Sigmoid colon (tissue), 7 donors: ENCODE measurements around the gene CRELD2. TPM values are rescaled to one million over a fixed set of nuclear protein-coding genes. Genes with fewer than 3 reads are reported as not detected.

Source experiments
- DNase-seq: peaks from one replicate; pipeline ENCODE4 v3.0.0-alpha.2; 2019
- H3K27ac ChIP-seq, 4 donors: fragments of 200-600 bp; sonication (generic); one replicate each; pipeline ENCODE4 v1.5.1; 2016 to 2019; ENCODE audit warnings: mild to moderate bottlenecking in 1 of 4
- H3K27me3 ChIP-seq, 3 donors: fragments of 200-600 bp; sonication (generic); one replicate each; pipeline ENCODE4 v1.5.1; 2019; ENCODE audit warnings: mild to moderate bottlenecking in 1 of 3
- H3K36me3 ChIP-seq, 4 donors: fragments of 200-600 bp; sonication (generic); one replicate each; pipeline ENCODE4 v1.5.1; 2016 to 2019
- H3K4me1 ChIP-seq, 4 donors: fragments of 200-600 bp; sonication (generic); one replicate each; pipeline ENCODE4 v1.5.1; 2017 to 2019
- H3K4me3 ChIP-seq, 4 donors: fragments of 200-600 bp; sonication (generic); one replicate each; pipeline ENCODE4 v1.5.1; 2017 to 2019; ENCODE audit warnings: mild to moderate bottlenecking in 2 of 4, moderate library complexity in 1 of 4
- H3K9me3 ChIP-seq, 4 donors: fragments of 200-600 bp in 3 of 4; sonication (generic) in 3 of 4; one replicate each; pipeline versions ENCODE4 v1.5.1 to v1.6.1; 2013 to 2019
- EP300 ChIP-seq, 4 donors: sonication (generic); formaldehyde crosslinking; IDR thresholded peaks; one replicate each; pipeline ENCODE4 v1.6.1; 2017; ENCODE audit warnings: antibody characterized with exemption in 4 of 4
- POLR2A ChIP-seq, 2 donors: fragments of 450-650 bp; IDR thresholded peaks; one replicate each; pipeline ENCODE4 v1.6.1; 2016; ENCODE audit warnings: antibody characterized with exemption in 2 of 2, mild to moderate bottlenecking in 2 of 2, moderate library complexity in 2 of 2
- POLR2AphosphoS5 ChIP-seq, 4 donors: sonication (generic); formaldehyde crosslinking; IDR thresholded peaks; one replicate each; pipeline ENCODE4 v1.6.1; 2017; ENCODE audit warnings: antibody characterized with exemption in 4 of 4
- WGBS, 2 donors: extraction: QIAGEN DNeasy Blood & Tissue Kit; methylation state at CpG; one replicate each; pipeline ENCODE4 v1.1.7; 2013; 5-methylcytosine and 5-hydroxymethylcytosine counted together
- intact Hi-C: fragments of 100-400 bp; cut with DNase I; formaldehyde crosslinking; loops from one replicate; pipeline ENCODE4 v1.15.1; 2023
- polyA plus RNA-seq, 3 donors: library from polyadenylated mRNA; stranded (reverse); fragments of 200-250 nt; gene quantifications; one replicate each; pipeline ENCODE4 v1.2.3, GENCODE V29; 2013
- total RNA-seq, 4 donors: library from RNA; depleted of rRNA; stranded (reverse); fragments of >200 nt; gene quantifications; one replicate each; pipeline ENCODE4 v1.1.0, GENCODE V29; 2016
- TF ChIP-seq, protein P1 (sequence below), 4 experiments: fragments of 450-650 bp in 3 of 4; fragments of 200-600 bp in 1 of 4; IDR thresholded peaks; one replicate each; pipeline ENCODE4 v1.5.1; 2016 to 2019; ENCODE audit warnings: antibody characterized with exemption in 4 of 4, mild to moderate bottlenecking in 3 of 4, moderate library complexity in 2 of 4
- donor health status: healthy with polysubstance abuse.
- donor health status: Bipolar disorder and iron deficiency.
- donor health status: healthy.

CRELD2 gene
- total and polyA plus RNA-seq, 7 donors: 9.2 to 97.7 (median 20.2) TPM

- H3K27ac ChIP-seq: no peak overlapping the region
- no peak for DNase-seq
- WGBS, 2 donors: 95 to 96% methylated on average over 31 of the region's 31 CpGs
These were observed 5.8 kb downstream of the CRELD2 start for GRCh38 chr22:49924113-49924833.

DNA sequence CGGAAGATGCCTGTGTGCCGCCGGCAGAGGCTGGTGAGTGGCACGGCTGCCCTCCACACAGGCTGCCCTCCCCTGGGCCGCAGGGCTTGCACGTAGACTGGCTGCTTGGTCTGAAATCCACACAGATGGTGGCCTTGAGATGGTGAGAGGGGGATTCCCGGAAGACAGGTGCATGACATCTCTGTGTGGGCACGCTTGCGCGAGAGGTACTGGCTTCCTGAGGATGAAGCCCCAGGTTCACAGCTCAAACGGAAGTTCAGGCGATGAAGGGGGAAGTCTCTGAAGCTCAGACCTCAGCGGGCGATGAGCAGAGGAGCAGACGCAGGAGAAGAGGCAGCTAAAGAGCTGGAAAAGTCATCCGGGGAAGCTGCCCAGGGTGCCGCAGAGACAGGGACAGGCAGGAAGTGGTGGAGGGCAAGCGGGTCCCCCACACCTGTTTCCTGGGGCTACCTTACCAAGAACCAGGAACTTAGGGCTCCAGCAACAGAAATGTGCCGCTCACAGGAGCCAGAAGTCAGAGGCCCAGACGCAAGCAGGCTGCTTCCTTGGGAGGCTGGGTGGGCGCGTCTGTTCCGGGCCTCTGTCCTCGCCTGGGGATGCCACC is 7.2 kb downstream of the CRELD2 start:
- peaks cover 0 to 26% (median 3%) of the 10 kb centered on the region in 4 donors for H3K36me3 ChIP-seq
- intact Hi-C loops: loop anchor here (10.0 kb wide), 1 partner anchor 259 kb away; the partner anchor contains the start of gene TRABD
- no peak overlapping the region for H3K4me3 ChIP-seq
- no peaks in the 10 kb centered on the region for H3K9me3 ChIP-seq
- H3K4me1 ChIP-seq: peaks cover 0 to 13% (median 12%) of the 10 kb centered on the region in 4 donors
- peaks cover 7 to 17% (median 13%) of the 10 kb centered on the region in 3 donors for H3K27me3 ChIP-seq
- H3K27ac ChIP-seq: no peak overlapping the region
- 52 to 86% methylated on average over 24 of the region's 24 CpGs for WGBS, 2 donors
- TF ChIP-seq, protein P1, sequence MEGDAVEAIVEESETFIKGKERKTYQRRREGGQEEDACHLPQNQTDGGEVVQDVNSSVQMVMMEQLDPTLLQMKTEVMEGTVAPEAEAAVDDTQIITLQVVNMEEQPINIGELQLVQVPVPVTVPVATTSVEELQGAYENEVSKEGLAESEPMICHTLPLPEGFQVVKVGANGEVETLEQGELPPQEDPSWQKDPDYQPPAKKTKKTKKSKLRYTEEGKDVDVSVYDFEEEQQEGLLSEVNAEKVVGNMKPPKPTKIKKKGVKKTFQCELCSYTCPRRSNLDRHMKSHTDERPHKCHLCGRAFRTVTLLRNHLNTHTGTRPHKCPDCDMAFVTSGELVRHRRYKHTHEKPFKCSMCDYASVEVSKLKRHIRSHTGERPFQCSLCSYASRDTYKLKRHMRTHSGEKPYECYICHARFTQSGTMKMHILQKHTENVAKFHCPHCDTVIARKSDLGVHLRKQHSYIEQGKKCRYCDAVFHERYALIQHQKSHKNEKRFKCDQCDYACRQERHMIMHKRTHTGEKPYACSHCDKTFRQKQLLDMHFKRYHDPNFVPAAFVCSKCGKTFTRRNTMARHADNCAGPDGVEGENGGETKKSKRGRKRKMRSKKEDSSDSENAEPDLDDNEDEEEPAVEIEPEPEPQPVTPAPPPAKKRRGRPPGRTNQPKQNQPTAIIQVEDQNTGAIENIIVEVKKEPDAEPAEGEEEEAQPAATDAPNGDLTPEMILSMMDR (IDR thresholded peaks at IDR 0.05): no peak
- TF ChIP-seq EP300 (IDR thresholded peaks at IDR 0.05) (no peak), POLR2A (IDR thresholded peaks at IDR 0.05) (no peak), POLR2AphosphoS5 (IDR thresholded peaks at IDR 0.05) (no peak)
- DNase-seq: no peak

More at GRCh38 chr22:49924113-49924833, 5.8 kb downstream of the CRELD2 start:
- H3K27me3 ChIP-seq: peaks cover 6 to 11% (median 11%) of the 10 kb centered on the region in 3 donors
- intact Hi-C loops: loop anchor here (10.0 kb wide), 1 partner anchor 261 kb away; the partner anchor contains the start of gene TRABD
- H3K4me1 ChIP-seq: peaks cover 0 to 11% (median 8%) of the 10 kb centered on the region in 4 donors
- TF ChIP-seq EP300 (IDR thresholded peaks at IDR 0.05): no peak
- TF ChIP-seq POLR2AphosphoS5 (IDR thresholded peaks at IDR 0.05): no peak
- TF ChIP-seq, protein P1 (IDR thresholded peaks at IDR 0.05): no peak
- no peak for TF ChIP-seq POLR2A (IDR thresholded peaks at IDR 0.05)
- H3K4me3 ChIP-seq: no peak overlapping the region
- peaks cover 0 to 32% (median 6%) of the 10 kb centered on the region in 4 donors for H3K36me3 ChIP-seq
- H3K9me3 ChIP-seq: no peaks in the 10 kb centered on the region

GRCh38 chr22:49926916-49927315 is 8.5 kb downstream of the CRELD2 start:
- no peaks in the 10 kb centered on the region for H3K9me3 ChIP-seq
- H3K27me3 ChIP-seq: peaks cover 7 to 17% (median 13%) of the 10 kb centered on the region in 3 donors
- H3K27ac ChIP-seq: no peak overlapping the region
- peaks cover 0 to 13% (median 12%) of the 10 kb centered on the region in 4 donors for H3K4me1 ChIP-seq
- TF ChIP-seq POLR2A (IDR thresholded peaks at IDR 0.05) (no peak), EP300 (IDR thresholded peaks at IDR 0.05) (no peak), POLR2AphosphoS5 (IDR thresholded peaks at IDR 0.05) (no peak)
- TF ChIP-seq, protein P1 (IDR thresholded peaks at IDR 0.05): no peak
- H3K36me3 ChIP-seq: peaks cover 0 to 14% (median 0%) of the 10 kb centered on the region in 4 donors
- WGBS, 2 donors: 87 to 88% methylated on average over 18 of the region's 18 CpGs
- DNase-seq: no peak
- intact Hi-C loops: loop anchor here (10.0 kb wide), 1 partner anchor 258 kb away; the partner anchor contains the start of gene TRABD
- H3K4me3 ChIP-seq: no peak overlapping the region

DNA sequence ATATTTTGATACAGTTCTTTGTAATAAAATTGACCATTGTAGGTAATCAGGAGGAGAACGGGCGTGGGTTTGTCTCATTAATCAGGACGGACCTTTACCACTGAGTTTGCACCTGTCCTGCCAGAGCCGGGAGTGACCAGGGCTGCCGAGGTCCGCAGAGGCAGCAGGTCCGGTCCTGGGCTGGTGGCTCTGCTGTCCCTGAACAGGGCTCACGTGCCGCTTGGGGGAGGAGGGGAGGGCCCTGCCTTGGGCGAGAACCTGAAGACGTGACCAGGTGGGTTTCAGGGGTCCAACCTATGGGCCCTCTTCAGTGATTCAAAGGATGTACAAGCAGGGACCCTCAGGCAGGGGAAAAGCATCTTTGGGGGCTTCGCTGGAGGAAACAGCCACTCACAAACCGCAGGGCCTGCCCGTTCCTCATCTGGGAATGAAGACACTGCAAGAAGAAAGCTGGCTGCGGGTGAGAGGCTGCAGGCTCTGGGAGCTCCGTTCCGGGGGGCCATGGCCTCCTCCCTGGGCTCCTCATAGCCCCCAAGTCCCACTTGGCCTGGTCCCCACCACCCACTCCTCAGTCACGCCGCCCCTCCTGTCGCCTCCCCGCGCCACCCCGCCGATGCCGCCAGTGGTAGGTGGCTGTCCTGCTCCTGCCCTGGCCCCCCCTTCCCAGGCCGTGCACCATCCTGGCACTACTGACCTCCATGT is 9.2 kb downstream of the CRELD2 start:
- DNase-seq: no peak
- TF ChIP-seq, protein P1 (IDR thresholded peaks at IDR 0.05): no peak
- TF ChIP-seq POLR2A (IDR thresholded peaks at IDR 0.05) (no peak), POLR2AphosphoS5 (IDR thresholded peaks at IDR 0.05) (no peak), EP300 (IDR thresholded peaks at IDR 0.05) (no peak)
- Histone ChIP-seq H3K27me3 (peaks cover 7 to 17% (median 13%) of the 10 kb centered on the region in 3 donors), H3K4me1 (peaks cover 0 to 14% (median 12%) of the 10 kb centered on the region in 4 donors), H3K4me3 (no peak overlapping the region), H3K9me3 (no peaks in the 10 kb centered on the region), H3K27ac (no peak overlapping the region), H3K36me3 (peaks cover 0 to 14% (median 0%) of the 10 kb centered on the region in 4 donors)
- intact Hi-C loops: loop anchor here (2.0 to 10.0 kb wide), 2 partner anchors 65 to 257 kb away; partner anchors contain the start of gene TRABD
- WGBS, 2 donors: 92 to 94% methylated on average over 26 of the region's 26 CpGs
